ENCODE data around the gene CTTNBP2.

- TF ChIP-seq, protein P1, sequence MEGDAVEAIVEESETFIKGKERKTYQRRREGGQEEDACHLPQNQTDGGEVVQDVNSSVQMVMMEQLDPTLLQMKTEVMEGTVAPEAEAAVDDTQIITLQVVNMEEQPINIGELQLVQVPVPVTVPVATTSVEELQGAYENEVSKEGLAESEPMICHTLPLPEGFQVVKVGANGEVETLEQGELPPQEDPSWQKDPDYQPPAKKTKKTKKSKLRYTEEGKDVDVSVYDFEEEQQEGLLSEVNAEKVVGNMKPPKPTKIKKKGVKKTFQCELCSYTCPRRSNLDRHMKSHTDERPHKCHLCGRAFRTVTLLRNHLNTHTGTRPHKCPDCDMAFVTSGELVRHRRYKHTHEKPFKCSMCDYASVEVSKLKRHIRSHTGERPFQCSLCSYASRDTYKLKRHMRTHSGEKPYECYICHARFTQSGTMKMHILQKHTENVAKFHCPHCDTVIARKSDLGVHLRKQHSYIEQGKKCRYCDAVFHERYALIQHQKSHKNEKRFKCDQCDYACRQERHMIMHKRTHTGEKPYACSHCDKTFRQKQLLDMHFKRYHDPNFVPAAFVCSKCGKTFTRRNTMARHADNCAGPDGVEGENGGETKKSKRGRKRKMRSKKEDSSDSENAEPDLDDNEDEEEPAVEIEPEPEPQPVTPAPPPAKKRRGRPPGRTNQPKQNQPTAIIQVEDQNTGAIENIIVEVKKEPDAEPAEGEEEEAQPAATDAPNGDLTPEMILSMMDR (IDR thresholded peaks at IDR 0.05) = no peak
- no peak for TF ChIP-seq EZH2 (IDR thresholded peaks at IDR 0.05; ENCODE audit: borderline replicate concordance, insufficient read depth, low read depth, low read length, poor library complexity, severe bottlenecking)
Measured at GRCh38 chr7:117810642-117811512, 62.4 kb downstream of the CTTNBP2 start.
